NCI-H128 (cell line): ENCODE measurements around the gene ST3GAL3.

ENCODE experiments used
- DNase-seq: peaks from one replicate; lab custom pipeline; 2025; ENCODE audit not compliant: unreplicated experiment; lab: John Stamatoyannopoulos, UW

The ST3GAL3 gene

GRCh38 chr1:43875331-43875730 is 168.0 kb downstream of the ST3GAL3 start:
- DNase-seq = no peak

DNA sequence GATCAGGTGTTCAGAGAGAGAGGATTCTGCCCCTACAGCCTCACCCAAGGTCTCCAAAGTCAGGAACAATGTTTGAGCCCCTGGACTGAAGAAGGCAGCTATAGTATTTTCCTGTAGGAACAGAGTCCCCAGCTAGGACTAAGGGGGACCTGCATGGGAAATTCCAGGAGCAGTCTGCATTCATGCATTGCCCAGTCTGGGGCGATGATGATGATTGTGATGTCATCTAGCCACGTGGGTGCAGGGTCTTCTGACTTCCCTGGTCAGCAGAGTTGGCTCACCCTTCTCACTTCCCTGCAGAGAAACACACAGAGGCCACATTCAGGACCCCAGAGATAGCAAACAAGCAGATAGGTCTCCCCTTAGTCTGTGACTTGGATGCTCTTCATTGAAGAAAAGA is 169.8 kb downstream of the ST3GAL3 start:
- DNase-seq = no peak

DNA sequence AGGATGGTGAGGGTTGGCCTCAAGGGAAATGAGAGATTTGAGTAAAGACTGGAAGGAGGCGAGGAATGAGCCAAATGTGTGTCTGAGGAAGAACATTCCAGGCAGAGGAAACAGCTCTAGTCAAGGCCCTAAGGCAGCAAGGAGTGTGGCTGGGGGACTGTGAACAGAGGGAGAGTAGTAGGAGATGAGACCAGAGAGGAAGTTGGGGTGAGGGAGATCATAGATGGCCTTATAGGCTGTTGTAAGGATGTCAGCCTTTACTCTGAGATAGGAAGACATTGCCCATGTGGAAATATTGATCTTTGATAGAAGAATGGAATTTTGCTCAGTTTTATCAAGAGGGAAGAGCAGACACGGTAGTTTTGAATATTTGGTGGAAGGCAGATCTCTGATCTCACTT is 171.1 kb downstream of the ST3GAL3 start:
- DNase-seq = no peak

DNA sequence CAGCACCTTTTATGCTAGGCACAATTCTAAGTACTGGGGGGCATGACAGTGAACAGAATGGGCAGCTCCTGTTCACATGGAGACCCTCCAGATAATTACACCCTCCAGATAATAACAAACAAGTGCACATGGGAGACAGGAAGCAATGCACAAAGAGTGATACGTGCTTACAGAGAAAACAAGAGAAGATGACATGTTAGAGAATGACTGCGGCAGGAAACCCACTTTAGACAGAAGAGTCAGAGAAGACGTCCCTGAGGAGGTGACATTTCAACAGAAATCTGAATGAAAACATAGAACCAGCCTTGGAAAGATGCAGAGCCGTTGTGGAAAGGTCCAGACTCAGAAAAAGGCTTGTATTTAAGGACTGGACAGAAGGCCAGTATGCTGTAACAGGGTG is 171.5 kb downstream of the ST3GAL3 start:
- DNase-seq = no peak

- DNase-seq = no peak
These were observed 172.1 kb downstream of the ST3GAL3 start for GRCh38 chr1:43879414-43879813.

DNA sequence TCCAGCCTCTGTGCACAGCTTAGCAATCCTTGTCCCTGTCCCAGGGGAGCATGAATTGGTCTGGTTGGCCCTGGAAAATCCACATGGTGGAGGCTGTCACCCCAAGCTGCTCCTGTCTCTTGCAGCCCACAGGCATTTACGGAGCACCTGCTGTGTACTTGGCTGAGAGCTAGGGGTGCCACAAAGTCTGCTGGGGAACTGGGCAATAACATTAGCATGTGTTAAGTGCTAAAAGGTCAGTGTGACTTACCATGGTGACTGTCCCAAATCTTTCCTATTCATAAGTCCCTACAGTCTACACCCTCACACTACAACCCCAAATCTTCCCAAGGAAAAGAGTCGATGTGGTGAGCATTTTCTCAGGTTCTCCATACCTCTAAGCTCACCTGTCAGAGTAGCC is 172.7 kb downstream of the ST3GAL3 start:
- no peak for DNase-seq

- DNase-seq = no peak
These were observed 173.3 kb downstream of the ST3GAL3 start for GRCh38 chr1:43880604-43881003.

- no peak for DNase-seq
These were observed 174.1 kb downstream of the ST3GAL3 start for GRCh38 chr1:43881415-43881814.

DNA sequence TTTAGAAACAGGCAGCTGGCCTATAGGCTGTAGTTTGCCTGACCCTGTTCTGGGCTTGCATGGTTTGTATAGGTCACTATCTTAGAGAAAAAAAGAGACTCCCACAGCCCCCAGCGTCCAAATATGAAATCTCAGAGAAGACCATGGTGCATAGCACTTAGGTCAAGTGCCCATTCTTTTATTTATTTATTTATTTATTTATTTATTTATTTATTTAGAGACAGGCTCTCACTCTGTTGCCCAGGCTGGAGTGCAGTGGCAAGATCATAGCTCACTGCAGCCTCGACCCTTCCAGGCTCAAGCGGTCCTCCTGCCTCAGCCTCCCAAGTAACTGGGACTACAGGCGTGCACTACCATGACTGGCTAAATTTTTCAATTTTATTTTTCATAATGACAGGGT is 175.4 kb downstream of the ST3GAL3 start:
- no peak for DNase-seq

- no peak for DNase-seq
These were observed 176.0 kb downstream of the ST3GAL3 start for GRCh38 chr1:43883321-43883720.

- no peak for DNase-seq
These were observed 178.0 kb downstream of the ST3GAL3 start for GRCh38 chr1:43885279-43885801.

DNA sequence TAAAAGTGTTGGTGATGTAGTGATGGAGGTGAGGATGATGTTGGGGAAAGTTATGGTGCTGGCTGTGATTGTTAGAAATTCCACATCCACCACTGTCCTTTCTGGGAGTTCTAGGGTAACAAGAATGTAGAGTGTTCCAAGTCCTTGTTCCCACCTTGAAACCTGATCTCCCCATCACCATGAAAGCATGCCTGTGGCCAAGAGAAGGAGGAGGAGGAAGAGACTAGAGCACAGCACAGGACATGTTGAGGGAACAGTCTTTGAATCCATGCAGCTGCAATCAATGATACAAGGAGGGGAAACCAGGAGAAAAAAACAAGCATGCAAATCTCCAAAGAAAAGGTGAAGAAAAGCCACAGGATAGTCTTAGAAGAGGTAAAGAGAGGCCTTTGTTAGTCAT is 180.4 kb downstream of the ST3GAL3 start:
- no peak for DNase-seq

GRCh38 chr1:43890815-43891214 is 183.5 kb downstream of the ST3GAL3 start:
- no peak for DNase-seq

GRCh38 chr1:43893006-43893405 is 185.7 kb downstream of the ST3GAL3 start:
- no peak for DNase-seq

DNA sequence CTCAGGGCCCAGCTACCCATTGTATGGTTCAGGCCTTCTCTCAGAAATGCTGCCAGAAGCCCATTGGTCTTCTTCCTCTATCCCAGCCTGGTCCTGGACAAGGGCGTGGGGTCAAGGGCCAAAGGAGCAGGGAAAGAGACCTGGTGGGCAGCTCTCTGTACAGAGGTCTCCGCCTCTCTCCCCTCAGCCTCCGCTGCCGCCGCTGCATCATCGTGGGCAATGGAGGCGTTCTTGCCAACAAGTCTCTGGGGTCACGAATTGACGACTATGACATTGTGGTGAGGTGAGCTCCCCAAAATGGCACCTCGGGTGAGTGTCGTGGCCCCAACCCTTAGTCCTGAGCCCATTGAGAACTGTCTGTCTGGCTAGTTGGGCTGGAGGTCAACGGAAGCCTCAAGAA is 191.6 kb downstream of the ST3GAL3 start:
- no peak for DNase-seq

DNA sequence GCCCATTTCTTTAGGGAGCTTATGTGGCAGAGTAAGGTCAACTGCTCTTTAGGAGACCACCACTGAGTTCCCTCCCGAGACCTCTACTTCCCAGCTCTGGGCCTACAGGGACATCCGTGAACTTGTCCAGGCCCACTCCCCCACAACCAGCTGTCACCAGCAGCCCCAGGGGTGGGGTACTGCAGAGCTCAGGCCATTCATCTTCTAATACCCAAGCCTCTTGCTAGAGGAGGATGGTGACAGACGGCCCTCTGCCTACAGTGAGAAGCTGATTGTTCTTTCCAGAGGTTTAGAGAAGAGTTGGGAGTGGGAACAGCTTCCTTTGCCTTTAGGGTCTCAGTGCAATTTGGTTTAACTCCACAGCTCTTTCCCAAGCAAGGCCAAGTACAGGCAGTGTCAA is 193.1 kb downstream of the ST3GAL3 start:
- no peak for DNase-seq

DNA sequence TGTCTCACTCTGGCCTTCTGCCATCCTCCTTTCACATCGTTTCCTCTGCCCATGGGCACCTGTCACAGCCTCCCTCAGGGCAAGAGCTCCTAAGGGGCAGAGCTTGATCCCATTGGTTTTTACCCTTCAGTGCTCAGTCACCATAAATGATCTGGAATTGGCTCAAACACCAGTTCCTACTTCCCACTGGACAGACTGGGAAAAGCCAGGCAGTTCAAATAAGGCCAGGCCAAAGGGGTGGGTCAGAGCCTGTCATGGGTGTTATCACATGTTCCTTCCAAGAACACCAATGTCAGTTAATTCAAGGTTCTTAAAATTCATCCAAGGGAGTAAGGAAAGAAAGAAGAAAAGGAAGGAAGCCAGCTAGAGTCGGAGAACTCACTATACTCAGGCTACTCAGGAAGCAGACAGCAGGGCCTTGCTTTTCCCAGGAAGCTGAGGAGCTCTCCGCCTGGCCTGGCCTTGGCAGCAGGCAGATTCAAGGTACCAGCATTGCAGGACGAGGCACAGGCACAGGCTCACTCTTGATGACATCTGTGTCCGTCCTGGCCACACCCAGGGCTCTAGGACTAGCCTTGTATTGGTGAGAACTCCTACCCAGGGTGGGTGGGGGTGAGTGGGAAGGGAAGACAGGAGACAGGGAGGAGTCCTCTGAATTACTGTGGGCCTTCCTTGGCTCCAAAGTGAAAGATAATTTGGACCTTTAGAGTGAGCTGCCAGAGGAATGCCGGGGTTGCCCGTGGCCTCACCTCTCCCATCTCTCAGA is 194.0 kb downstream of the ST3GAL3 start:
- DNase-seq = no peak

DNA sequence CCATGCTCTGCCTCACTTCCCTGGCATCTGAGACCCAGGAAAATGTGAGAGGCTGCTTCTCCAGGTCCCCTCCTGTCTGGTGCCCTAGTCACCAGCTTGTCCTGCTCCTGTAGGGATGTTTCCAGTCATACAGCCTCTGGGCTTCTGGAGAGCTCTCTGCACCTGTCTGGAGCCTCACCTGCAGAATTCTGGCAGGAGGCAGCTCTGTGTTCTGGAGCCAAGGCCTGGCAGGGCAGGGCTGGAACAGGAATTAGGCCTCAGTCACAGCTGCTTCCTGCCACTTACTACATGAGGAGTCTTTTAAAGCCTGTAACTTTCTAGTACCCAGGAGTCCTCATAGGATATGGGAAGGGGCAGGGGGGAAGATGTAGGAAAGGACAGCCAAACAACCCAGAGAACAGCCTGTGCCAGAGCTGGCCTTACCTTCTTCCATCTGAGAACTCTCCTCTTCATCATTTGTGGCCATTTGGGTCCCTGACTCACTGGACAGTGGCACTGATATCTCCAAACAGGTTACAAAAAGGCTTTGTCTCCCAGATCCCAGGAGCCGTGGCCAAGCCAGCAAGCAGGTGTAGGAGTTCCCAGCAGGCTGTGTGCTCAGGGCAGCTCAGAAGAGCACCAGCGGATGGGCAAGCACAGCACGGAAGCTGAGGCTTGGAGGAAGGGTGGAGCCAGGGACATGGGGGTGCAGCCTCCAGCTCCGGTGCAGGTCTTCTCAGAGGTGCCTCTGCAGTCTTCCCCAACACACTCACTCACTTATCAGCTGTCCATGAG is 194.9 kb downstream of the ST3GAL3 start:
- DNase-seq = no peak

DNA sequence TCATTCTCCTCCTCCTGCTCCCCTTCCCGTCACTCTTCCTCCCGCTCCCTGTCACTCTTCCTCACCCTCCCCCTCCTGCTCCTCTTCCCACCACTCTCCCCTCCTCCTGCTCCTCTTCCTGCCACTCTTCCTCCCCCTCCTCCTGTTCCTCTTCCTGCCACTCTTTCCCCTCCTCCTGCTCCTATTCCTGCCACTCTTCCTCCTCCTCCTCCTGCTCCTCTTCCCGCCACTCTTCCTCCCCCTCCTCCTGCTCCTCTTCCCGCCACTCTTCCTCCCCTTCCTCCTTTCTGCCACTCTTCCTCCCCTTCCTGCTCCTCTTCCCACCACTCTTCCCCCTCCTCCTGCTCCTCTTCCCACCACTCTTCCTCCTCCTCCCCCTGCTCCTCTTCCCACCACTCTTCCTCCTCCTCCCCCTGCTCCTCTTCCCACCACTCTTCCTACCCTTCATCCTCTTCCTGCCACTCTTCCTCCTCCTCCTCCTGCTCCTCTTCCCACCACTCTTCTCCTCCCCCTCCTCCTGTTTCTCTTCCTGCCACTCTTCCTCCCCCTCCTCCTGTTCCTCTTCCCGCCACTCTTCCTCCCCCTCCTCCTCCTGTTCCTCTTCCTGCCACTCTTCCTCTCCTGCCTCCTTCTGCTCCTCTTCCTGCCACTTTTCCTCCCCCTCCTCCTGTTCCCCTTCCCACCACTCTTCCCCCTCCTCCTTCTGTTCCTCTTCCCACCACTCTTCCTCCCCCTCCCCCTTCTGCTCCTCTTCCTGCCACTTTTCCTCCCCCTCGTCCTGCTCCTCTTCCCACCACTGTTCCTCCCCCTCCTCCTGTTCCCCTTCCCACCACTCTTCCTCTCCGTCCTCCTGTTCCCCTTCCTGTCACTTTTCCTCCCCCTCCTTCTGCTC is 197.6 kb downstream of the ST3GAL3 start:
- DNase-seq = no peak

- DNase-seq = no peak
These were observed 200.9 kb downstream of the ST3GAL3 start for GRCh38 chr1:43908226-43908625.

DNA sequence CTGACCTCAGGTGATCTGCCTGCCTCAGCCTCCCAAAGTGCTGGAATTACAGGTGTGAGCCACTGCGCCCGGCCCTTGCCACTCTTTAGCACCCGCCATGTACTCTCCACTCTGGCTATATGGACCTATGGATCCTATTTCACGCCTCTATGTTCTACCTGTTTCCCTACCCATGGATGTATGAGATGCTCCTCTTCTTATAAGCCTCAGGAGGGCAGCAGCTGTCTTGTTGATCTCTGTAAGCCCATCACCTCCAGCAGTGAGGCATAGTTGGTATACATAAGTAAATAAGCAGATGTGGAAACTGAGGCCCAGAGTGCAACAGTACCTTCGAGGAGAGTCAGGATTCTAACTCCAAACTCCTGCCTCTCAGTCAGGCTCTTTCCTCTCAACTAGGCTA is 201.5 kb downstream of the ST3GAL3 start:
- DNase-seq = no peak
